Natural killer cell (primary cell): ENCODE measurements around the gene GNRHR. TPM values are rescaled to one million over a fixed set of nuclear protein-coding genes. Genes with fewer than 3 reads are reported as not detected.

Experiments used
- ATAC-seq, 3 donors: fragments of 150-1000 bp in 2 of 3; fragments of 200-7000 bp in 1 of 3; cut with Tn5 transposase; 1 replicate in 1 of 3; 2 replicates in 2 of 3; pipeline ENCODE4 v1.10.0; 2021; ENCODE audit warnings: mild to moderate bottlenecking in 2 of 3, moderate library complexity in 2 of 3
- DNase-seq, 2 donors: peaks; one replicate each; pipeline versions ENCODE4 v3.0.0 to v3.0.0-alpha.2; 2013 to 2021; ENCODE audit warnings: mixed read lengths in 1 of 2
- H3K27ac ChIP-seq: one replicate; pipeline ENCODE4 v1.5.1; 2013; ENCODE audit warnings: mild to moderate bottlenecking, low read length
- H3K27me3 ChIP-seq: one replicate; pipeline ENCODE4 v1.6.1; 2013; ENCODE audit warnings: low read length; ENCODE audit not compliant: control insufficient read depth, insufficient read depth
- H3K36me3 ChIP-seq: one replicate; pipeline ENCODE4 v1.6.1; 2013; ENCODE audit warnings: low read length; ENCODE audit not compliant: control insufficient read depth, insufficient read depth
- H3K4me1 ChIP-seq: one replicate; pipeline ENCODE4 v1.6.1; 2013; ENCODE audit warnings: low read length; ENCODE audit not compliant: control insufficient read depth, insufficient read depth
- H3K4me3 ChIP-seq: one replicate; pipeline ENCODE4 v1.5.1; 2013; ENCODE audit warnings: low read length
- H3K9me3 ChIP-seq: one replicate; pipeline ENCODE4 v1.6.1; 2013; ENCODE audit warnings: low read length; ENCODE audit not compliant: control insufficient read depth, insufficient read depth
- H3K27ac Mint-ChIP-seq, 2 donors: one replicate each; pipeline ENCODE4 v1.8.0; 2022; ENCODE audit warnings: mild to moderate bottlenecking in 2 of 2, mixed read lengths in 2 of 2, moderate library complexity in 1 of 2
- H3K27me3 Mint-ChIP-seq, 2 donors: one replicate each; pipeline ENCODE4 v1.8.0; 2022; ENCODE audit warnings: low read depth in 2 of 2, mixed read lengths in 2 of 2
- H3K36me3 Mint-ChIP-seq: one replicate; pipeline ENCODE4 v1.8.0; 2022; ENCODE audit warnings: mixed read lengths
- H3K4me1 Mint-ChIP-seq, 2 donors: one replicate each; pipeline ENCODE4 v1.8.0; 2022; ENCODE audit warnings: mixed read lengths in 2 of 2
- H3K4me3 Mint-ChIP-seq: one replicate; pipeline ENCODE4 v1.8.0; 2022; ENCODE audit warnings: mild to moderate bottlenecking, moderate library complexity, mixed read lengths
- H3K9me3 Mint-ChIP-seq, 2 donors: one replicate each; pipeline ENCODE4 v1.8.0; 2022; ENCODE audit warnings: mixed read lengths in 2 of 2
- CTCF ChIP-seq: fragments of 200-600 bp; IDR thresholded peaks from one replicate; pipeline ENCODE4 v1.8.0; 2022; ENCODE audit warnings: antibody characterized with exemption
- WGBS: methylation state at CpG from one replicate; pipeline ENCODE4 v1.1.7; 2013; ENCODE audit warnings: missing lambda C conversion rate; ENCODE audit not compliant: insufficient coverage; 5-methylcytosine and 5-hydroxymethylcytosine counted together
- intact Hi-C: fragments of 100-400 bp; cut with micrococcal nuclease; formaldehyde crosslinking; loops from one replicate; pipeline ENCODE4 v1.14.2; 2022
- total RNA-seq, 4 donors: library from RNA; stranded (reverse); fragments of 120-200 nt in 1 of 4; gene quantifications; one replicate each; pipeline versions ENCODE4 v1.2.3 to v1.2.4, GENCODE V29; 2013 to 2022

GNRHR gene
- not detected for total RNA-seq
- total RNA-seq (2013): not detected

- Histone ChIP-seq H3K36me3 (no peaks in the 10 kb centered on the region), H3K4me3 (no peak within 1 kb of the TSS), H3K27ac (no peak within 1 kb of the TSS), H3K9me3 (no peaks in the 10 kb centered on the region), H3K27me3 (no peaks in the 10 kb centered on the region), H3K4me1 (no peaks in the 10 kb centered on the region)
- Mint-ChIP-seq H3K4me1 (no peaks in the 10 kb centered on the region), H3K27me3 (no peaks in the 10 kb centered on the region), H3K36me3 (no peaks in the 10 kb centered on the region), H3K27ac (no peak within 1 kb of the TSS), H3K4me3 (no peak within 1 kb of the TSS), H3K9me3 (no peaks in the 10 kb centered on the region)
- no peak for TF ChIP-seq CTCF
- DNase-seq: no peak
- intact Hi-C loops: no loop called here
- WGBS: 98% methylated on average over 3 of the region's 3 CpGs
- no peak for ATAC-seq
Measured at GRCh38 chr4:67754288-67754687, at the start of gene GNRHR. TSS of gene GNRHR (minus strand) at chr4:67754388. CDS start at chr4:67754335, 53 bp downstream.

GRCh38 chr4:67796810-67797209 is 42.6 kb upstream of the GNRHR start:
- intact Hi-C loops: no loop called here
- H3K4me1 Mint-ChIP-seq: no peaks in the 10 kb centered on the region

GRCh38 chr4:67790721-67791120 is 36.5 kb upstream of the GNRHR start:
- Histone ChIP-seq H3K4me3 (no peak overlapping the region), H3K27ac (no peak overlapping the region), H3K27me3 (no peaks in the 10 kb centered on the region), H3K36me3 (no peaks in the 10 kb centered on the region), H3K4me1 (no peaks in the 10 kb centered on the region), H3K9me3 (no peaks in the 10 kb centered on the region)
- no peak overlapping the region for H3K4me3 Mint-ChIP-seq
- DNase-seq (no peak), ATAC-seq (no peak)
- no peak overlapping the region for H3K27ac Mint-ChIP-seq
- no peaks in the 10 kb centered on the region for H3K27me3 Mint-ChIP-seq
- TF ChIP-seq CTCF: no peak
- no peaks in the 10 kb centered on the region for H3K36me3 Mint-ChIP-seq
- no peaks in the 10 kb centered on the region for H3K9me3 Mint-ChIP-seq
- intact Hi-C loops: no loop called here
- no peaks in the 10 kb centered on the region for H3K4me1 Mint-ChIP-seq

More at GRCh38 chr4:67796810-67797209, 42.6 kb upstream of the GNRHR start:
- Mint-ChIP-seq H3K9me3 (no peaks in the 10 kb centered on the region), H3K27ac (no peak overlapping the region), H3K36me3 (no peaks in the 10 kb centered on the region), H3K4me3 (no peak overlapping the region), H3K27me3 (no peaks in the 10 kb centered on the region)
- no peak overlapping the region for H3K27ac ChIP-seq
- H3K4me3 ChIP-seq: no peak overlapping the region
- no peaks in the 10 kb centered on the region for H3K36me3 ChIP-seq
- no peaks in the 10 kb centered on the region for H3K4me1 ChIP-seq
- ATAC-seq: no peak
- H3K27me3 ChIP-seq: no peaks in the 10 kb centered on the region
- TF ChIP-seq CTCF: no peak
- no peak for DNase-seq
- H3K9me3 ChIP-seq: no peaks in the 10 kb centered on the region

GRCh38 chr4:67787311-67787710 is 33.1 kb upstream of the GNRHR start:
- Histone ChIP-seq H3K27ac (no peak overlapping the region), H3K36me3 (no peaks in the 10 kb centered on the region), H3K27me3 (no peaks in the 10 kb centered on the region), H3K4me1 (no peaks in the 10 kb centered on the region), H3K9me3 (no peaks in the 10 kb centered on the region), H3K4me3 (no peak overlapping the region)
- no peaks in the 10 kb centered on the region for H3K36me3 Mint-ChIP-seq
- H3K27ac Mint-ChIP-seq: no peak overlapping the region
- no peaks in the 10 kb centered on the region for H3K4me1 Mint-ChIP-seq
- DNase-seq (no peak), ATAC-seq (no peak)
- no peak for TF ChIP-seq CTCF
- 100% methylated on average over 2 of the region's 2 CpGs for WGBS
- H3K27me3 Mint-ChIP-seq: no peaks in the 10 kb centered on the region
- intact Hi-C loops: no loop called here
- H3K9me3 Mint-ChIP-seq: no peaks in the 10 kb centered on the region
- no peak overlapping the region for H3K4me3 Mint-ChIP-seq
